HEK293 (cell line): ENCODE data around the gene ERBB2.
A peak's percentile ranks its signal among the peaks of the same experiment; 100 is the strongest.

Experiments used
- ELK4 ChIP-seq: IDR thresholded peaks from 2 replicates; pipeline ENCODE4 v1.6.1; 2011; ENCODE audit warnings: mild to moderate bottlenecking, low read depth, low read length, borderline replicate concordance
- GLIS2 ChIP-seq: fragments of 450-650 bp; formaldehyde crosslinking; IDR thresholded peaks from 2 replicates; pipeline ENCODE4 v1.5.1; 2016; ENCODE audit warnings: missing biosample characterization, missing genetic modification characterization
- HOXD13 ChIP-seq: sonication (generic); formaldehyde crosslinking; IDR thresholded peaks from 2 replicates; pipeline ENCODE4 v1.8.0; 2022; ENCODE audit warnings: missing genetic modification reagents, borderline replicate concordance
- INSM2 ChIP-seq: fragments of 450-650 bp; formaldehyde crosslinking; IDR thresholded peaks from 2 replicates; pipeline ENCODE4 v1.5.1; 2016; ENCODE audit warnings: missing biosample characterization, missing genetic modification characterization
- KLF1 ChIP-seq: fragments of 450-650 bp; formaldehyde crosslinking; IDR thresholded peaks from 2 replicates; pipeline ENCODE4 v1.5.1; 2016; ENCODE audit warnings: missing biosample characterization, missing genetic modification characterization
- KLF9 ChIP-seq: fragments of 450-650 bp; formaldehyde crosslinking; IDR thresholded peaks from 2 replicates; pipeline ENCODE4 v1.5.1; 2016; ENCODE audit warnings: missing biosample characterization, missing genetic modification characterization, low read depth
- MYNN ChIP-seq: fragments of 450-650 bp; formaldehyde crosslinking; IDR thresholded peaks from 2 replicates; pipeline ENCODE4 v1.5.1; 2016; ENCODE audit warnings: missing biosample characterization, missing genetic modification characterization, borderline replicate concordance
- PBX3 ChIP-seq: sonication (generic); formaldehyde crosslinking; IDR thresholded peaks from 2 replicates; pipeline ENCODE4 v1.8.1; 2022; ENCODE audit warnings: mild to moderate bottlenecking, moderate library complexity, missing genetic modification reagents
- REPIN1 ChIP-seq: fragments of 450-650 bp; formaldehyde crosslinking; IDR thresholded peaks from 2 replicates; pipeline ENCODE4 v1.5.1; 2017; ENCODE audit warnings: missing biosample characterization, missing genetic modification characterization, low read depth
- SP3 ChIP-seq: fragments of 450-650 bp; formaldehyde crosslinking; IDR thresholded peaks from 2 replicates; pipeline ENCODE4 v1.5.1; 2016; ENCODE audit warnings: missing biosample characterization, missing genetic modification characterization
- SP7 ChIP-seq: fragments of 450-650 bp; formaldehyde crosslinking; IDR thresholded peaks from 2 replicates; pipeline ENCODE4 v1.5.1; 2016; ENCODE audit warnings: missing biosample characterization, missing genetic modification characterization
- YY2 ChIP-seq: fragments of 450-650 bp; formaldehyde crosslinking; IDR thresholded peaks from 2 replicates; pipeline ENCODE4 v1.5.1; 2016; ENCODE audit warnings: missing biosample characterization, missing genetic modification characterization
- ZBTB48 ChIP-seq: fragments of 450-650 bp; formaldehyde crosslinking; IDR thresholded peaks from 2 replicates; pipeline ENCODE4 v1.5.1; 2016; ENCODE audit warnings: missing biosample characterization, missing genetic modification characterization
- ZFHX2 ChIP-seq: fragments of 450-650 bp; formaldehyde crosslinking; conservative IDR thresholded peaks from 2 replicates; pipeline ENCODE4 v1.5.1; 2016; ENCODE audit warnings: missing biosample characterization, missing genetic modification characterization
- ZNF10 ChIP-seq: fragments of 450-650 bp; formaldehyde crosslinking; IDR thresholded peaks from 2 replicates; pipeline ENCODE4 v1.5.1; 2017; ENCODE audit warnings: missing biosample characterization, missing genetic modification characterization
- ZNF132 ChIP-seq: fragments of 450-650 bp; formaldehyde crosslinking; IDR thresholded peaks from 2 replicates; pipeline ENCODE4 v1.5.1; 2017; ENCODE audit warnings: missing biosample characterization, missing genetic modification characterization, borderline replicate concordance
- ZNF140 ChIP-seq: fragments of 450-650 bp; formaldehyde crosslinking; IDR thresholded peaks from 2 replicates; pipeline ENCODE4 v1.5.1; 2016; ENCODE audit warnings: missing biosample characterization, missing genetic modification characterization
- ZNF16 ChIP-seq: fragments of 450-650 bp; formaldehyde crosslinking; IDR thresholded peaks from 2 replicates; pipeline ENCODE4 v1.5.1; 2016; ENCODE audit warnings: low read depth, missing biosample characterization, missing genetic modification characterization
- ZNF239 ChIP-seq: fragments of 450-650 bp; formaldehyde crosslinking; IDR thresholded peaks from 2 replicates; pipeline ENCODE4 v1.5.1; 2016; ENCODE audit warnings: missing biosample characterization, missing genetic modification characterization
- ZNF280C ChIP-seq: fragments of 450-650 bp; formaldehyde crosslinking; IDR thresholded peaks from 2 replicates; pipeline ENCODE4 v1.5.1; 2016; ENCODE audit warnings: missing biosample characterization, missing genetic modification characterization
- ZNF335 ChIP-seq: fragments of 450-650 bp; formaldehyde crosslinking; conservative IDR thresholded peaks from 2 replicates; pipeline ENCODE4 v1.5.1; 2016; ENCODE audit warnings: missing biosample characterization, missing genetic modification characterization
- ZNF350 ChIP-seq: fragments of 450-650 bp; formaldehyde crosslinking; IDR thresholded peaks from 2 replicates; pipeline ENCODE4 v1.5.0; 2017; ENCODE audit warnings: missing biosample characterization, mild to moderate bottlenecking, missing genetic modification characterization
- ZNF354C ChIP-seq: fragments of 450-650 bp; formaldehyde crosslinking; IDR thresholded peaks from 2 replicates; pipeline ENCODE4 v1.5.1; 2016; ENCODE audit warnings: missing biosample characterization, missing genetic modification characterization, low read depth, borderline replicate concordance
- ZNF433 ChIP-seq: fragments of 450-650 bp; formaldehyde crosslinking; IDR thresholded peaks from 2 replicates; pipeline ENCODE4 v1.5.1; 2016; ENCODE audit warnings: missing biosample characterization, missing genetic modification characterization, low read depth
- ZNF510 ChIP-seq: fragments of 450-650 bp; formaldehyde crosslinking; IDR thresholded peaks from 2 replicates; pipeline ENCODE4 v1.5.1; 2018; ENCODE audit warnings: mild to moderate bottlenecking, missing genetic modification characterization, missing biosample characterization; ENCODE audit not compliant: insufficient replicate concordance
- ZNF555 ChIP-seq: fragments of 450-650 bp; formaldehyde crosslinking; conservative IDR thresholded peaks from 2 replicates; pipeline ENCODE4 v1.5.1; 2017; ENCODE audit warnings: missing biosample characterization, mild to moderate bottlenecking, missing genetic modification characterization, inconsistent platforms
- ZNF571 ChIP-seq: fragments of 450-650 bp; formaldehyde crosslinking; IDR thresholded peaks from 2 replicates; pipeline ENCODE4 v1.5.0; 2017; ENCODE audit warnings: missing biosample characterization, missing genetic modification characterization
- ZNF600 ChIP-seq: fragments of 450-650 bp; formaldehyde crosslinking; IDR thresholded peaks from 2 replicates; pipeline ENCODE4 v1.5.1; 2016; ENCODE audit warnings: missing biosample characterization, missing genetic modification characterization
- ZNF704 ChIP-seq: fragments of 450-650 bp; formaldehyde crosslinking; IDR thresholded peaks from 2 replicates; pipeline ENCODE4 v1.5.1; 2016; ENCODE audit warnings: missing biosample characterization, missing genetic modification characterization
- ZNF837 ChIP-seq: fragments of 450-650 bp; formaldehyde crosslinking; IDR thresholded peaks from 2 replicates; pipeline ENCODE4 v1.5.1; 2016; ENCODE audit warnings: missing biosample characterization, missing genetic modification characterization
- ZSCAN4 ChIP-seq: fragments of 450-650 bp; formaldehyde crosslinking; IDR thresholded peaks from 2 replicates; pipeline ENCODE4 v1.5.1; 2017; ENCODE audit warnings: missing biosample characterization, missing genetic modification characterization
- ZXDB ChIP-seq: fragments of 450-650 bp; formaldehyde crosslinking; IDR thresholded peaks from 2 replicates; pipeline ENCODE4 v1.5.1; 2016; ENCODE audit warnings: missing biosample characterization, missing genetic modification characterization

ERBB2 gene

GRCh38 chr17:39667945-39668924 lies 31.6 kb upstream of the ERBB2 start, which contains the start of gene PNMT (continued):
- TF ChIP-seq PBX3 (no peak), ZFHX2 (peak; percentile 76), ZNF239 (tag by site-specific recombination) (no peak), SP7 (tag by site-specific recombination) (peak; percentile 53), ZNF350 (tag by site-specific recombination) (no peak), ZNF704 (tag by site-specific recombination) (no peak), KLF1 (peak; percentile 98), SP3 (tag by site-specific recombination) (0 out of 2 replicates have a peak, but pooled peaks have one; percentile 11), ZXDB (tag by site-specific recombination) (no peak), ELK4 (no peak), ZNF354C (no peak), ZNF510 (tag by site-specific recombination) (no peak), ZNF600 (tag by site-specific recombination) (peak; percentile 89), ZNF132 (tag by site-specific recombination) (no peak), GLIS2 (tag by site-specific recombination) (peak; percentile 70; the same call in 1 of the 2 replicates), INSM2 (tag by site-specific recombination) (no peak), ZNF140 (tag by site-specific recombination) (no peak), REPIN1 (no peak), ZNF555 (tag by site-specific recombination) (no peak), ZNF571 (tag by site-specific recombination) (no peak), ZNF335 (tag by site-specific recombination) (peak; percentile 38), ZNF280C (tag by site-specific recombination) (no peak), ZSCAN4 (tag by site-specific recombination) (no peak), KLF9 (tag by site-specific recombination) (peak; percentile 23; the same call in 1 of the 2 replicates), ZNF16 (no peak), ZNF837 (tag by site-specific recombination) (no peak), ZBTB48 (peak; percentile 76), HOXD13 (no peak), ZNF433 (no peak), ZNF10 (no peak), MYNN (tag by site-specific recombination) (no peak), YY2 (tag by site-specific recombination) (no peak)
